Measurements from ENCODE around the gene GHRL.

Gene GHRL

DNA sequence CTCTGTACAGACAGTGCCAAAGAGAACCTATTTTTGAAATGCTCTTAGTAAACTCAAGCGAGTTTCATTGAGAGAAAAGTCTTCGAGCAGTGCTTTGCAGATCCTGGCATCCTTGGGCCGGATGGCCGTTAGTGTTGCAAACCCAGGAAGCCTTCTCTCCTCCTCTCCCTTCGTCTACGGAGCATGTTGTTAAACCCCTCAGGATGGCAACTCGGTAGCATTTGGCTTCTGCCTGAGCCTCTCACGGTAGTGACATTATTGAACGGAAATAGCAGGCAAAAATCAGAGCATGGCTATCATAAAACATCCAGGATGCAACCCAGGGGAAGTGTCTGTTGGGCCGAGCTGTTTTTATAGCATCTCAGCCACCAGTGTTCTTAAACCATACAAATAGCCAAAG, 34.8 kb upstream of the GHRL start:
- DNase-seq (ENCODE audit: low read depth) = no peak

DNA sequence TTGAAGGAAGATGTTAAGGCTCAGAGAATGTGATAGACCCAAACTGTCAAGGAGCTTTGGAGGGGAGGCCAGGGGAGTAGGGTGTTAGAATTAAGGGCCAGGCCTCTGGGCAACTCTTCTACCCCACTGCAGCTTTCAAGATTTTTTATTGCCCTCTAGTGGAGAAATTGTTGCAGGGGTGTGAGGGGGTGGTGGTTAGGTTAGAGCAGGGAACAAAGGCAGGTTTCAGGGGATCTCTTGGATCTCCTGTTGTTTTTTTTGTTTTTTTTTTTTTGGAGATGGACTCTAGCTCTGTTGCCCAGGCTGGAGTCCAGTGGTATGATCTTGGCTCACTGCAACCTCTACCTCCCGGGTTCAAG, 29.6 kb upstream of the GHRL start:
- DNase-seq (ENCODE audit: low read depth) = no peak

DNA sequence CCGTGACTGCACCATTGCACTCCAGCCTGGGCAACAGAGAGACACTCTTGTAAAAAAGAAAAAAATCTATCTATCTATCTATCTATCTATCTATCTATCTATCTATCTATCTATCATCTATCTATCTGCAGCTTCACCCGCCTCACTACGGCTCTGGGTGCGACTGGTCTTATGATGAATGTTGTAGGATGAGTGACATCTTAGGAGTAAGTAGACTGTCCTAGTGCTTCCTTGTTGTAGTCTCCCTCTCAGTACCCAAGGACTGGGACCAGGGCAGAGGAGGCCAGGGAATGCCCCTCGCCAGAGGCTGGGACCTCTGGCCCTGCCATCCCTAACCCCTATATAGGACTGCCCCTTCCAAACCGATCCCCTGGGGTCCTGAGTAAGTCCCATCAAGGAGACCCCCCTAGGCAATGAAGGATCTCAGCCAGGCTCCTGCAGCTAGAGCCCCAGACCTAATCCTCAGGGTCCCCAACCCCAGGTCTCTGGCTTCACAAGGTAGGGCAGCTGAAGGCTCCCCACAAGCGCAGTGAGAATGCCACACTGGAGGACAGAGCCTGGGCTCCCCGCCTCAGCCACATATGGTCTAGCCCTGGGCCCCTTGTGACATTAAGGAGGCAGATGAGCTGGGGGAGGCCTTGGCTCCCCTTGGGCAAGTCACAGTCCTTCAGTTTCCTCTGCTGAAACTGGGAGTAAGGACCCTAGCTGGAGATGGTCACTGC, 29.0 kb upstream of the GHRL start:
- DNase-seq (ENCODE audit: low read depth) = no peak

DNA sequence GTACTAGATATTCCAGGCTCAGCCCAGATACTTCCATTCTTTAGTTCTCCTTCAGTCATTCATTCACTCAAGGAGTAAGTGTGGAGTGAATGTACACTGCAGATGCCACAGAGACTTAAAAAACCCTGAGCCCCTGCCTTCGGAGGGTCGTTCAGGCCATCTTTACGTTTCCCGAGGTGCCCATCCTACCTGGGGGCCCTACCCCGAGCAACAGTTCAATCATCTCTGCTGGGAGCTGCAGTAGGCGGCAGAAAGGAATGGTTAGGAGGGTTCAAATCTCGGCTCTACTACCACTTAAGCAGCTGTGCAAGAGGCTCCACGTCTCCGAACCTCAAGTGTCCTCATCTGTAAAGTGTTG, 27.6 kb upstream of the GHRL start:
- DNase-seq (ENCODE audit: low read depth) = no peak

DNA sequence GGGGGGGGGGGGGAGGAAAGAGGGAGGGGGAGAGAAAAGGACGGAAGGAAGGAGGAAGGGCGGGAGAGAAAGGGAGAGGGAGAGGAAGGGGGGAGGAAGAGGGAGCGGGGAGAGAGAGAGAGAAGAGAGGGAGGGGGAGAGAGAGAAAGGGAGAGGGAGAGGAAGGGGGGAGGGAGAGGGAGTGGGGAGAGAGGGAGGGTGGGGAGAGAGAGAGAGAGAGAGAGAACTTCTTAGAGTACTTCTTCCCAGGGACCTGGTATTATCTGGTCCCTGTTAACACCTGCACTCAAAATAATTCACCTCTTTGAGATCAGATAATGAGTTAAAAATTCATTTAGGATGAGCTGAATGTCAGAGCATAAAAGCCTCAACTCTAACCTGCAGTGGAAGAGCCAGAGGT, 27.1 kb upstream of the GHRL start:
- no peak for DNase-seq (ENCODE audit: low read depth)

DNA sequence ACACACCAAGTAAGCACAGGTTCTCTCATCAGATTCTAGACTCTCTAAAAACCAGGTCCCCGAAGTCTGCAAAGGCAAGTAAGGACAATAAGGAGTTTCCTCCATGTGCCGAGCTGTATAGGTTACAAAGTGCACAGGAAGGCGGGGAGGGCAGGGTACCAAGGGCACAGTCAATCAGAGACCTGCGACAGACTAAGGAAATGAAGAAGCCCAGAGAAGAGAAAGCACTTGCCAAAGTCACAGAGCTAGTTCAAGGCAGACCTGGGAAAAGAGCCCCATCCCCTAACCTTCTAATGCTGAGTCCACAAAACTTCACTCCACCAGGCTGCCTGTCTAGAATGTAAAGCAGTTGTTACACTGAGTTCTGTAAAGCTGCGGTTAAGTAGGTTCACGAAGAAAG, 26.5 kb upstream of the GHRL start:
- no peak for DNase-seq (ENCODE audit: low read depth)

DNA sequence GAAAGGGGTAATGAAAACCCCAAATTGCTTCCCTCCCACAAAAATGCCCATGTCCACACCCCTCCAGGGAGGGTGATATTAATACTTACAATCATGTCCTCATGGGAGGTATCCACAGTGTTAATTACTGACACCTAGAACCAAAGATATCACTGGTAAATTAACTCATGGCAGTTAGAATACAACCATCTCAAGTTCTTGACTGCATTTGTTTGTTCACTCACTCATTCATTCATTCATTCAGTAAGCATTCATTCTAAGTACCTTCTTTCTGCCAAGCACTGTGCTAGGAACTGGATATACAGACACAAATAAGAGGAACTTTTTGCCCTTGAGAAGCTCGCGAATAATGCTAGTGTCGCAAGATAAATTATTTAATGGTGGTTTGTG, 25.2 kb upstream of the GHRL start:
- DNase-seq (ENCODE audit: low read depth) = no peak

DNA sequence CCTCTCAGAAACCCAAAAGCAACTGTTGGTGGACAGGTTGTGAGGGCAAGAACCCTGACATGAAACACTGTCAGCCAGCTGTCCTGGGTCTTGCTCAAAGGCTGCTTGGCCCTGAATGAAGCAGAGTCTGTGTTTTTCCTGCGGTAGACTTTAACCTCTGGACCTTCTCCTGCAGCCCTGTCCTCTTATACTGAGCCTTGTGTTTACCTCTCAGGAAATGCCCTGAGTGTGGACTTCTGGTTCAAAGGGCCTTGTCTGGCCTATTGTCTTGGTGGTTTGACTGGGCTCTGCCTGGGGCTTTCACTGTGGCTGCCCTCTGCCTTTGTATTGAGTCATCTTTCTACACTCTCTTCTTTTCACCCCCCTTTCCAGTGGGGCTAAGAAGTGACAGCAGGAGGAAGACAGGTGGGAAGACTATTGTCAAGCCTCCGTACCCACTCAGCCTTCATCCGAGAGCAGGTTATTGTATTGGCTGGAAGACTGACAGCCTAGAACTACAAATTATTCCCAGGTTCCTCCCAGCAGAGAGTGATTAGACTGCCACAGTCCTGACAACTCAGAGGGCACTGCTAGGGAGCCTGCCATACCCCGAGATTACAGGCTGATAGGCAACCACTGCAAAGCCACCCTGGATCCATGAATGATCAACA, 24.7 kb upstream of the GHRL start:
- DNase-seq (ENCODE audit: low read depth) = no peak

DNA sequence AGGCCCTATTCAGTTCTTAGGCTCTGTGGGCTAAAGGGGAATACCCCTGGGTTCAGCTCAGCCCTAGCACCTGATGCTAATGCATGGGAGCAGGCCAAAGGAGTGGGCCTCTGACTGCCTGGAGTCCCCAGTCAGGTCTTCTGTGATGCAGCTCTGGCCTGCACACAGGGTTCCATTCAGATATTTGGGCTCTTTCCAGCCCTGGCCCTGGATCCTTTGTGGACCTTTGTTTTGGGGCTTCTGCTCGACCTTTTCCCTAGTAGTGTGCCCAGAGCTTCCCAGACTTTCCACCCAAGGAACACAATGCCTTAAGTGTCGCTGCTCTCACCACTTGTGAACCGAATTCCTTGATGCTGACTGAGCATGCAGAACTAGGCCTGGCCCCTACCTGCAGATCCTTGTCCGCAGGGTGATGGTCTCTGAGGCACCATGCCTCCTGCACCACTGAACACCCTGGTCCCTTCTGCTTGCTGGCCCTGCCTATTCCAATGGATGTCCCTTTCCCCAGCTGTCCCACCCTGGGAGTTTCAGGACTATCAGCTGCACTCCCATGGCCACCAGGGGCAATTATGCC, 23.1 kb upstream of the GHRL start:
- no peak for DNase-seq (ENCODE audit: low read depth)

DNA sequence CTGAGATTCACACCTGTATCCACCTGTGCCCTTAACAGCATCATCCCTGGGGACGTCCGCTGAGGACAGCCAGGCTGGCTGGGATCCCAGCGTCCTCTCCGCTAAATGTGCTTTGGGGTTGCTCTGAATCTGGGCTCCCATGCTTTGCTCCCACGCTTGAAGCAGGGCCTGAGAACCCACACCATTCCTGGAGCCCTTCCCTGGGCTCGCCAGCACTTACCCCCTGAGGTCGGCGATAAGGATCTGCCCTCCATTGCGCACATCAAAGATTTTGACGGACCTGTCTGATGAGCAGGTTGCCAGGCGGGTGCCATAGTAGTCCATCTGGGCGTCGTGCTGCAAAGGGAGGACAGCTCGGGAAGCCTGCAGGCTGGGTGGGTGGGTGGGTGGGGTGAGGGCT, 22.4 kb upstream of the GHRL start:
- DNase-seq (ENCODE audit: low read depth) = no peak

DNA sequence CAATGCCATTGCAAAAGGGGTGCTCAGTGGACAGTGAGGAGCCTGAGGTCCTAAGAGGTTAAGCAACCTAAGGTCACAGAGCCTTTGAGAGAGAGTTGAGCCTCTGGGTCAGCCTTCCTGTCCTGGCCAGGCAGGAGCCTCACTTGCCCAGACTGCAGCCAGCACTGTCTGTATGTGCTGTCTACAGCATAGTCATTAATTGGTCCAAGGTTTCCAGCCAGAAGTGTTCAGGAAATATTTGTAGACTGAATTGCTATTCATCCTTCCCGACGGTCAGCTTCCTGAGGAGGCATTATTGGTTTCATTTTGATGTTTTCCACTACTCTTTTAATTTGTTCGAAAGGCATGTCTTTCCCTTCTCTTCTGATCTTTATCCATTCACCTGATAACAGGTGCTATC, 20.1 kb upstream of the GHRL start:
- DNase-seq (ENCODE audit: low read depth) = no peak

DNA sequence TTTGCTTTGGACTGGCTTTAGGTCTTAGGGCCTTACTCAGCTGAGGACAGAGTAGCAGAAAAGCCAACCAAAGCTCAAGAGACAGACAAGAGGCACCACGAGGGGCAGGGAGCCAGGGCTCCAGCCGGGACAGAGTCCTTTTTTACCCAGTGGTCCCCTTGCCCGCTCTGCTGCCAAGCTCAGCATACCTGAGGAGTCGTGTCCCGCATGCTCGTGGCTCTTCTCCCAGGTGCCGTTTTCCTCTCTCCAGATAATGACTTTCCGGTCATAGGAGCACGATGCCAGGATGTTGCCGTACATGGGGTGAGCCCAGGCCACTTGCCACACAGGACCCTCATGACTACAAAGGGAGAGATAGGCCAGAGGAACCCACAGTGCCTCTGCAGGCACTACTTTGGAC, 19.6 kb upstream of the GHRL start:
- DNase-seq (ENCODE audit: low read depth) = no peak

DNA sequence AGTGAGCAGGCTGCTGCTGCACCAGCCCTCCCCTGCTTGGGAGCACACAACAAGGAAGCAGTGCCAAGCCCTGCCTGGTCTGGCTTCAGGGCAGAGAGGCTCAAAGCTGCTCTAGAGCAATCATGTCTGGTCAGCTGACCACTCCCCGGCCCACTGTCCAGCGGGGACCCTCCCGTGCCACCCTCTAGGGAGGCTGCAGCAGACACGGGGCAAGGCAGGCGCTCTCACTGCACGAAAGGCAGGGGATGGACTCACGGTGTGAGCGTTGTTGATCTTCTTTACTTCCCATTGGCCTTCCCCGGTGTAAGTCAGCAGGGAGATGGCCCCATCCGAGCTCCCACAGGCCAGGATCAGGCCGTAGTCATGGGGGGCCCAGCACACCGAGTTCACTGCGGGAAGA, 19.0 kb upstream of the GHRL start:
- DNase-seq (ENCODE audit: low read depth) = no peak

DNA sequence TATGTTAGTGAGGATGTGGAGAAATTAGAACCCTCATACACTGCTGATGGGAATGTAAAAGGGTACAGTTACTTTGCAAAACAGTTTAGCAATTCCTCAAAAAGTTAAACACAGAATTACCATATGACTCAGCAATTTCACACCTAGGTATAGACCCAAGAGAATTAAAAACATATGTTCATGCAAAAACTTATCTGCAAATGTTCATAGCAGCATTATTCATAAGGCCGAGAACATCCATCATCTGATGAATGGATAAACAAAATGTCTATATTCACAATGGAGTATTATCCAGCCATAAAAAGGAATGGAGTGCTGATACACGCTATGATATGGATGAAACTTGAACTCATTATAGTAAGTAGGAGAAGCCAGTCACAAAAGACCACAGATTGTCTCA, 17.8 kb upstream of the GHRL start:
- no peak for DNase-seq (ENCODE audit: low read depth)

DNA sequence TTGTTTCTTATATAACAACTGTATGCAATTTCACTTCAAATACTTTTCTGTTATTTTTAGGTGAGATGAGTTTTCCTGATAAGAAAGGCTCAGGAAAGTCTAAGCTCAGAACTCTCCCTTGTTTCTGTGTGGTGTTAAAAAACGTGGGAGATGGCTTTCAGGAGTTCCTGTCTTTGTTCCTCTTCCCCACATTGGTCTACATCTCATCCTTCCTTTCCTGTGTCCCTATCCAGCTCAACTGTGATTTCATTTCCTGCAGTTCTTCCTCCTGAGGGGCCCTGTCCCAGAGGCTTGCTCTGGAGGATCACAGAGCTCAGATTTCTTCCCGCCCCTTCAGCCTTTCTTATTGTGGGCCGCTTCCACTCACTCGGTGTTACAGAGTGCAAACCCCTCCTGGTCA, 17.0 kb upstream of the GHRL start:
- no peak for DNase-seq (ENCODE audit: low read depth)

DNA sequence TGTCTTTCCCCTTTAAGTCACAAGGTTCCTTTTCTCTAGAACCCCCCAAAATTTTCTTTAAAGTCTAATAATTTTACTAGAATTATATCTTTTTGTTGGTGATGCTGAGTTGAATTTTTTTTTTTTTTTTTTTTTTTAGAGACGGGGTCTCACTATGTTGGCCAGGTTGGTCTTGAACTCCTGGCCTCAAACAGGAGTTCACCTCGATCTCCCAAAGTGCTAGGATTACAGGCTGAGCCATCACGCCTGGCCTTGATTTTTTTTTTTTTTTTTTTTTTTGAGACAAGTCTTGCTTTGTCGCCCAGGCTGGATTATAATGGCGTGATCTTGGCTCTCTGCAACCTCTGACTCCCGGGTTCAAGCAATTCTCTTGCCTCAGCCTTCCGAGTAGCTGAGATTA, 15.9 kb upstream of the GHRL start:
- DNase-seq (ENCODE audit: low read depth) = no peak

DNA sequence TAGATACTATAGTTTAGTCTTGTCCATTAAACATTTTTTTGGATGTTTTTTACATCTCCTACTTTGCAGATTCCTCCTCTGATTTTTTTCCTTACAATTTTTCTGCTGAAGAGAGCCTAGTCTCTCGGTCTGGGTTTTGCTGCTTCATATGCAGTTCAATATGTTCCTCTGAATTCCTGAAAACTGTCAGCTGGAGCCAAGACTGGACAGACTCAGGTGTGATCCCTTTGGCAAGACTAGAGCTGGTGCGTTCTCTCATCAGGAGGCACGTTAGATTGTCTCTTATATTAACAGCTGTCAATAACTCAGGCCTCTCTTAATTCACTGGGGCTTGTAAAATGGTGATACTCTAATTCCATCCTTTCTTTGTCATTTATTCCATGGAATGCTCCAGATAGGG, 13.4 kb upstream of the GHRL start:
- no peak for DNase-seq (ENCODE audit: low read depth)

DNA sequence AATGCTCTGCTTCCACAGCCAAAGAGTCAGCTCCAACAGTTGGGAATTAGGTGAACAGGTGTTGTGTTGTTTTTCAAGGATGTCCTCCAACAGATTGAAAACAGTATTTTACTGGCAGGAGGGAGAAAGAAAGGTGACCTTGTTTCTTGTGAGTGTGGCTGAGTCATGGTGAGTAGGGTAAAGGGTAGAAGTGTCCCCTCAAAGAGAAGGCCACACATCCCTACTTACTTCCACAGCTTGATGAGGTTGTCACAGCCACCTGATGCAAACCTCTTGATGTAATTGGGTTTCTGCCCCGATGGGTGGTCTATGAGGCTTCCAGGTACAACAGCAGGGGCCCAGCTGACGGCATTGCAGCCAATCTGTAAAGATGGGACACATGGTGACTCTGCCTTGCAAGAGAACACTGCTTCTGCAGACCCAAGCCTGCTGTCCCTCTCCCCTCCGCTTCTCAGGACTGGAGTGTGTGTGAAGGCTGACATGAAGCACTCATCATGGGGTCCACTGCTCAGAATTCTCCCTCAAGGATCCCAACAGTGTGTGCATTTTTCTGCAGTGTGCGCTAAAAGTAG, 12.7 kb upstream of the GHRL start:
- no peak for DNase-seq (ENCODE audit: low read depth)

DNA sequence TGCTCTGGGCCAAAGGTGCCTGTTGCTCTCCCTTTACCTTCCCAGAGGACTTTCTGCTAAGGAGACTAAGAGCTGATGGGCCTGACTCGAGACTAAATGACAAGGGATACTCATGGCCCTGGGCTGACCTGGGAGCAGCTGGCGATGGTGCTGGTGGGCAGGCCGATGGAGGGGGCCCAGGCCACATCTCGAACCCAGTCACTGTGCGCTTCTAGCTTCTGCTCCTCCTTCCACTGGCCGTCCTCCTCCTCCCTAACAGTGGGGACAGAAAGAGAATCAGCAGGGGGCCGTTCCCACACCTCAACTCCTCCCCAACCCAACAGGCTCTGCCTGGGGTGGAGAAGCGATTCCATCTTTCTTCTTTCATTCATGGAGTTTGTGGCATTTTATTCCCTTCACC, 12.2 kb upstream of the GHRL start:
- DNase-seq (ENCODE audit: low read depth) = no peak

DNA sequence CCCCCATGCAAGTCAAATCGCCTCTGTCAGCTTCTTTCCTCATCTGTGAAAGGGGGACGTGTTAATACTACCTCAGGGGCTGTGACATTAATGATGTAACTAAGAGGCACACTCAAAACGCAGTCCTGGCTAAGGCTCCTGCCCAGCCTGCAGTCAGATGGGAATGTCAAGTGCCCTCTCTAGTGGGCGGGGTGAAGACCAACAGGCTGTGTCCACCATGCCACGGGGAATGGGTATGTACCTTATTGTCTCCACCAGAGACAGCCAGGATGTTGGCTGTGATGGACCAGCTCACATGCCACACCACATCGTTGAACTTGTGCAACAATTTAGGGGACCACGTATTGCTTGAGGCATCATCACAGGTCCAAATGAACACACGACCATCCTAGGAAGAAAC, 11.0 kb upstream of the GHRL start:
- DNase-seq (ENCODE audit: low read depth) = no peak

DNA sequence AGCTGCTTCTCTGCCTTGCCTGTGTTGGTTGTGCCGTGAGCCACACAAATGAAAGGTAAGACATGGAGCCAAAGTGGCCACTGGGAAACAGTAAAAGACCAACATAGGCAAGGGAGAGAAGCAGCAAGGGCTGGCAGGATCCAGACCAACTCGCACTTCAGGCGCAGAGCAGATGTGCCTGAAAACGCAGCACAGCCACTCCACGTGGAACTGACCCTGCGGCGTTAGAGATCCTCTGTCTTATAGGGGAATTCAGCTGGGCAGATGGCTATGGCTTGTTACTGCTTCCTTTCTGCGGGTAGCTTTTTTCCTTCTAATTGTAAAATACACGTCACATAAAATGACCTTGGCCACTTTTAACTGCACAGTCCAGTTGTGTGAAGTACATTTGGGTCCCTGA, 10.4 kb upstream of the GHRL start:
- DNase-seq (ENCODE audit: low read depth) = no peak

DNA sequence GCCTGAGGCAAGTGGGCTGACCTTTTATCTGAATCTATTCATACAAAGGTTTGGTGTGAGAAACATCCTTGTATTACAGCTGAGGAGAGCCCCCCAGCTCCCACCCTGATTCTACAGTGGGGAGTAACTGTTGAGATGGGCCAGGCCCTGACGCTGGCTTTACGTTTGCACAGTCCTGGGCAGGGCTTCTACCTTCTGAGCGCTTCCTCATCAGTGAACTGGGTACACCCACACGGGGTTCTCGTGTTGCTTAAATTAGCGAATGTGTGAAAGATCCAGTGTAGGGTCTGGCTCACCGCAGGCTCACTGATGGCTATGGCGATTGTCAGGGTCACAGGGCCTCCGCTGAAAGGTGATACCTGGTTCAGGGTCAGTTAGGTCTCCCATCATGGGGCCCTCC, 7.3 kb upstream of the GHRL start:
- DNase-seq (ENCODE audit: low read depth) = no peak

DNA sequence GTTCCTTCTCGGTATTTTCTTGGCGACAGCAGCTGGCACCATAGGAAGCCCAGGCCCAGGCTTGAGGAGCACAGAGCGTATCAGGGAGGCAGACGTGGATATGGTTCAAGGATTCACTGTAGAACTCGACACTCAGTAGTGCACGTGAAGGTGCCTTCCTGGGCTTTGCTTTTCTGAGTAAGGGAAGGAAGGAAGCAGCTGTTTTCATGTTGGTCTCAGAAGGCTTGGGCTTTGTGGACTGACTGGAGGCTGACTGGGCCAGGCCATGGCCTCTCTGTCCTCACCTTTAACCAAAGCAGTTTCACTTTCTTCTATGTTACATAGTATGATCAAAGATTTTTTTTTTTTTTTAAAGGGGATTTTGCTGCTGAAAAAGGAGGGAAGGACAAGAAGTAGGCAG, 6.9 kb upstream of the GHRL start:
- no peak for DNase-seq (ENCODE audit: low read depth)

DNA sequence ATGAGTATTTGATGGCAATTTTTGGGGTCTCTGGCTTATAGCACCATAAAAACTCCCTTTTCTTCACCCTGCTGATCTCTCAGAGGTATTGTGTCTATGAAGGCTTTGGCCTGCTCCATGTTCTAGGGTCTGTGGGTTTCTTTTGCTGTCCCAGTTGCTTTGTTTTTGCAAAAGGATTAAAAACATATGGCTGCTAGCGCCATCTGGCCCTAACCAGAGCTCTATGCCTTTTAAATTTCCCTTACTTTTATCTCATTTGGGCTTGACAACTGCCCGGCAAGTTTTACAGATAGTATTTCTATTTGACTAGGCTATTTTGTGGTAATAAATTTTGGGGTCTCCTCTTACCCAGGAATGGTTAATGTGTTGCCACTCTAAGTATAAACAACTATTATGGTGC, 6.4 kb upstream of the GHRL start:
- DNase-seq (ENCODE audit: low read depth) = no peak
